ENCODE measurements around the gene TLR6.
"Not testable (repeated sequence)": the region's sequence is repeated elsewhere in the genome, so short reads cannot be mapped to it uniquely, and the experiment has no call there.

TLR6 gene

DNA sequence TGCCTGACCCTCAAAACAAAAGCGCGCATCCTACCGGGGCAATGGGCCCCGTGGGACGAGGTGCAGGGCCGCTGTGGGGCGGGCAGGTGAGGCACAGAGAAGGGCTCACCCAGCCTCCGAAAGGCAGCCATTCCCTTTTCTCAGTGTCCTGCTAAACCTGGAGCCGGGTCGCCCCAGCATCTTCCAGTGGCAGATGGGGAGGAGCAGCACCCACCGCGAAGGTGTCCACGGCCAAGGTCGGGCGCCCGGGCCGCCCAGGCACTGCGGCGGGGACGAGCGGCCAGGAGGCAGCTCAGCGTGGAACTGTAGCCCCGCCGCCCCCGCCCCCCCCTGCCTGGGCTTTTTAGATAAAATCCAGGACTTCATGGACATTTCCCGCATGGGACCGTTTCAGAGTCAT lies 32.9 kb downstream of the TLR6 start:
- FAIRE-seq (no peak), DNase-seq (ENCODE audit: low spot score) (no peak)

DNA sequence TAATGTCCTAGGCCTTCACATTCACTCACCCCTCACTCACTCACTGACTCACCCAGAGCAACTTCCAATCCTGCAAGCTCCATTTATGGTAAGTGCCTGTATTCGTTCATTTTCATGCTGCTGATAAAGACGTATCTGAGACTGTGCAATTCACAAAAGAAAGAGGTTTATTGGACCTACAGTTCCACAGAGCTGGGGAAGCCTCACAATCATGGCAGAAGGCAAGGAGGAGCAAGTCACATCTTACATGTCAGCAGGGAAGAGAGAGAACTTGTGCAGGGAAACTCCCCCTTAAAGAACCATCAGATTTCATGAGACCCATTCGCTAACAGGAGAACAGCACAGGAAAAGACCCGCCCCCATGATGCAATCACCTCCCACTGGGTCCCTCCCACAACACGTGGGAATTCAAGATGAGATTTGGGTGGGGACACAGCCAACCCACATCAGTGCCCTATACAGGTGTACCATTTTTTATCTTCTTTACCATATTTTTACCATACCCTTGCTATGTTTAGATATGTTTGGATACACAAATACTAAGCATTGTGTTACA lies 33.8 kb downstream of the TLR6 start:
- FAIRE-seq (no peak), DNase-seq (ENCODE audit: low spot score) (no peak)

DNA sequence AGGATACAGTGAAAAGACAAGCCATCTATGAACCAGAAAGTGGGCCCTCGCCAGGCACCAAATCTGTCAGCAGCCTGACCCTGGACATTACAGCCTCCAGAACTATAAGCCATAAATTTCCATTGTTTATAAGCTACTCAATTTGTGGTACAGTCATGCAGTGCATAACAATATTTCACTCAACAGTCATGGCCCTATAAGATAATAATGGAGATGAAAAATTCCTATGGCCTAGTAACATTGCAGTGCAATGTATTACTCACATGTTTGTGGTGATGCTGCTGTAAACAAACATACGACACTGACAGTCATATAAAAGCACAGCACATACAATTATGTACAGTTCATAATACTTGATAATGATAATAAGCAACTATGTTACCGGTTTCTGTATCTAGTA lies 34.9 kb downstream of the TLR6 start:
- no peak for DNase-seq (ENCODE audit: low spot score)
- peak; percentile 77 for FAIRE-seq

DNA sequence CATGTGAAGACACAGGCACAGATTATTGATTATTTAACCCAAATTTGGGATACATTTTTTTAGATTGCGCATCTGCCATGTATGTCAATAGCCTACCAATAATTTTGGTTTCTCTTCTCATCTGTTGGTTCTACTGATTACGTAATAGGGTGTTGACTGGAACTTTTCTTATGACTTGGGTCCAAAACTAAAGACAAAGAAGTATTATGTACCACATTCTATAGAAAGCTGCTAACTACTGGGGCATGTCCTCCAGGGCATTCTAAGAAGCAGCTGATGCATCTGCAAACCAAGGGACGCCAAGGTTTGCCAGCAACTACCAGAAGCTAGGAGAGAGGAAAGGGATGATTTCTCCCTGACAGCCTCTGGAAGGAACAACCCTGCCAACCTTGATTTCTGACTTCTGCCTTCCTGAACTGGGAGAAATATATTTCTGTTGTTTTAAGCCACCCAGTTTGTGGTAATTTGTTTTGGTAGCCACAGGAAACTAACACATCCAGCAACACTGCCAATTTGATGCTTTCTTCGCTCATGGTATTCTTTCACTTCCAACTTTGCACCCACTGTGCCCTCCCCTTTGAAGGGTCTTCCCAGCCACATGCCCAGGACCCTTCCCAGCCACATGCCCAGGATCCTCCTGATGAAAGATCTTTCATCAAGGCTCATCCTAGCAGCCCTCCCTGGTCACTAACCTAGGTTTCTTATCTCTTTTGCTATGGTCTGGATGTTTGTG lies 36.1 kb downstream of the TLR6 start:
- FAIRE-seq, result no peak
- DNase-seq (ENCODE audit: low spot score), result no peak

DNA sequence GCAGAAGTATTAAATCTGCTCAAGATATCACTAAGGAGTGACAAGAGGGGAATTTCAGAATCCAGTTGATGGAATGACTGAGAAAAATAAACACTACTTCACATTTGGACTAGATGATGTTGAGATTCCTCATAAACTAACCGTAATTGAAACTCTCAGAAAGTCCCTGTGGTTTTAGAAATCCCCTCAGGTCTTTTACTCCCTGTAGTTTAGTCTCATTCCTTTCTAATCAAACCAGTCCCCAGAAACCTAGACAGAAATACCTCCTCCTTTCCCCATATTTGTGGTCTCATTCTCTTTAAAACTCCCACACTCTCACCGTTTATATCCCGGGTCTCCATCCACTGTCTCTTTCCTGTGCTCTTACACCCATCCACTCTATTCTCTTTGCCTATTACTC lies 37.0 kb downstream of the TLR6 start:
- DNase-seq (ENCODE audit: low spot score) (no peak), FAIRE-seq (no peak)

DNA sequence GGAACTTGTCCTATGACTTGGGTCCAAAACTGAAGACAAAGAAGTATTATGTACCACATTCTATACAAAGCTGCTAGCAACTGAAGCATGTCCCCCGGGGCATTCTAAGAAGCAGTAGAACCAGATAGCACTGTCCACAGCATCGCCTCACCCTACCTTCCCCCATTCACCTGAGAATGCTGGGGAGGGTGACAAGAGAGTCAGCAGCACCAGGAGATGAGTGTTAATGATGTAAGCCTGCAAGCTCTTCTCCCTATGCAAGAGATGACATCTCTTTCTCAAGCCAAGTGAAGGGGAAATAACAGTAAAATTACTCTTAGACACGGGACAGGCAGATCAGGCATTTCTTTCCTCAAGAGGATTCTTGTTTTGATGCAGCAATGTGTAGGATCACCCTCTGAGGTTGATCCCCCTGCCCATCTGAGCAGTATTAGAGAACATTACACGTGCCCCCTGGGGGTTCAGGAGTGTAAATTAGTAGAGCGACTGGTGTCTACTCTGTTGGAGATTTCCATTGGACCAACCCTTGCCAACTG lies 38.1 kb downstream of the TLR6 start:
- FAIRE-seq, result no peak
- no peak for DNase-seq (ENCODE audit: low spot score)

DNA sequence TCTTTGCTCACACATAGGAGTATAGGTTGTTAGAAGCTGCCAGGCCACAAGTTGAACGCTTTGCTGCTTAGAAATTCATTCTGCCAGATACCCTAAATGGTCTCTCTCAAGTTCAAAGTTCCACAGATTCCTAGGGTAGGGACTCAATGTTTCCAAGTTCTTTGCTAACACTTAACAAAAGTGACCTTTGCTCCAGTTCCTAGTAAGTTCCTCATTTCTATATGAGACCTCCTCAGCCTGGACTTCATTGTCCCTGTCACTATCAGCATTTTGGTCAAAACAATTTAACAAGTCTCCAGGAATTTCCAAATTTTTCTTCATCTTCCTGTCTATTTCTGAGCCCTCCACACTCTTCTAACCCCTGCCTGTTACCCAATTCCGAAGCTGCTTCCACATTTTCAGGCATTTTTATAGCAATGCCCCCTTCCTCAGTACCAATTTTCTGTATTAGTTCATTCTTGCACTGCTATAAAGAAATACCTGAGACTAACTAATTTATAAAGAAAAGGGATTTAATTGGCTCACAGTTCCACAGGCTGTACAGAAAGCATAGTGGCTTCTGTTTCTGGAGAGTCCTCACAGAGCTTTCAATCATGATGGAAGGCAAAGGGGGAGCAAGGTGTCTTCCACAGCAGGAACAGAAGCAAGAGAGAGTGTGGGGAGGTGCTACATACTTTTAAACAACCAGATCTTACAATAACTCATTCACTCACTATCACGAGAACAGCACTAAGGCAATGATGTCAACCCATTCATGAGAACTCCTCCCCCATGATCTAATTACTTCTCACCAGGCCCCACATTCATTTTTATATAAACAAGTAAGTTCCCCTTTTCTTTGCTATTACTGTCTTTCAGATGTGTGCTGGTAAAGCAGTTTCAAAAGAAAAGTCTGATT lies 40.5 kb downstream of the TLR6 start:
- no peak for FAIRE-seq
- no peak for DNase-seq (ENCODE audit: low spot score)

DNA sequence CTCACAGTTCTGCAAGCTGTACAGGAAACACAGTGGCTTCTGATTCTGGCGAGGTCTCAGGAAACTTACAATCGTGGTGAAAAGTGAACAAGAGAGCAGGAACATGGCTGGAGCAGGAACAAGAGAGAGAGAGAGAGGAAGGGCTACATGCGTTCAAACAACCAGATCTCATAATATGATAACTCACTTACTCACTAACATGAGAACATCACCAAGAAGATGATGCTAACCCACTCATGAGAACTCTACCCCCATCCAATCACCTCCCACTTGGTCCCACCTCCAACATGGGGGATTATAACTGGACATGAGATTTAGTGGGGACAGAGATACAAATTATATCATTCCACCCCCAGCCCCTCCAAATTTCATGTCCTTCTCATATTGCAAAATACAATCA lies 42.2 kb downstream of the TLR6 start:
- no peak for FAIRE-seq
- DNase-seq (ENCODE audit: low spot score), result no peak

DNA sequence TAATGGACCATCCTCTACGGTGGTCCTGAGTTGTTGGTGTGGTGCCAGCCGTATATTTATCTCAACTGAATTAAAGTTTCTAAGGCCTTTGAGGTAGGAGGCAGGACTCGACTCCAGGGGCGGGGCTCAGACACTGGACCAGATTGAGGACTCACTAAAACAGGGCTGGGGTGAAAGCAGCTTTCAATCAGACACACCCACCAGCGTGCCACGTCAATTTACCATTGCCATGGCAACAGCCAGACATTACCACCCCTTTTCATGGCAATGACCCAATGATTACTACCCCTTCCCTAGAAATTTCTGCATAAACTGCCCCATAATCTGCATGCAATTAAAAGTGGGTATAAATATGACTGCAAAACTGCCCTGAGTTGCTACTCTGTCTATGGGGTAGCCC lies 45.3 kb downstream of the TLR6 start:
- FAIRE-seq, result no peak
- no peak for DNase-seq (ENCODE audit: low spot score)

DNA sequence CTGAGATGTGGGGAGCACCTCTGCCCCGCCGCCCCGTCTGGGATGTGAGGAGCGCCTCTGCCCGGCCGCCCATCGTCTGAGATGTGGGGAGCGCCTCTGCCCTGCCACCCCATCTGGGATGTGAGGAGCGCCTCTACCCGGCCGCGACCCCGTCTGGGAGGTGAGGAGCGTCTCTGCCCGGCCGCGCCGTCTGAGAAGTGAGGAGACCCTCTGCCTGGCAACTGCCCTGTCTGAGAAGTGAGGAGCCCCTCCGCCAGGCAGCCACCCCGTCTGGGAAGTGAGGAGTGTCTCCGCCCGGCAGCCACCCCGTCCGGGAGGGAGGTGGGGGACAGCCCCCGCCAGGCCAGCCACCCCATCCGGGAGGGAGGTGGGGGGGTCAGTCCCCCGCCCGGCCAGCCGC lies 49.2 kb downstream of the TLR6 start:
- FAIRE-seq; DNase-seq (ENCODE audit: low spot score): not testable (repeated sequence)

DNA sequence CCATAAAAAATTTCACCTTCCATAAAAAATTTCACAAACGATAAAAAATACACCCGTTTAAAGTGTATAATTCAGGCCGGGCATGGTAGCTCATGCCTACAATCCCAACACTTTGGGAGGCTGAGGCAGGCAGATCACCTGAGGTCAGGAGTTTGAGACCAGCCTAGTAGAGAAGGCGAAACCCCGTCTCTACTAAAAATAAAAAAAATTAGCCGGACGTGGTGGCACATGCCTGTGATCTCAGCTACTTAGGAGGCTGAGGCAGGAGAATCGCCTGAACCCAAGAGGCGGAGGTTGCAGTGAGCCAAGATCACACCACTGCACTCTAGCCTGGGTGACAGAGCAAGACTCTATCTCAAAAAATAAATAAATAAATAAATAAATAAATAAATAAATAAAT lies 50.4 kb downstream of the TLR6 start:
- DNase-seq (ENCODE audit: low spot score); FAIRE-seq: not testable (repeated sequence)

DNA sequence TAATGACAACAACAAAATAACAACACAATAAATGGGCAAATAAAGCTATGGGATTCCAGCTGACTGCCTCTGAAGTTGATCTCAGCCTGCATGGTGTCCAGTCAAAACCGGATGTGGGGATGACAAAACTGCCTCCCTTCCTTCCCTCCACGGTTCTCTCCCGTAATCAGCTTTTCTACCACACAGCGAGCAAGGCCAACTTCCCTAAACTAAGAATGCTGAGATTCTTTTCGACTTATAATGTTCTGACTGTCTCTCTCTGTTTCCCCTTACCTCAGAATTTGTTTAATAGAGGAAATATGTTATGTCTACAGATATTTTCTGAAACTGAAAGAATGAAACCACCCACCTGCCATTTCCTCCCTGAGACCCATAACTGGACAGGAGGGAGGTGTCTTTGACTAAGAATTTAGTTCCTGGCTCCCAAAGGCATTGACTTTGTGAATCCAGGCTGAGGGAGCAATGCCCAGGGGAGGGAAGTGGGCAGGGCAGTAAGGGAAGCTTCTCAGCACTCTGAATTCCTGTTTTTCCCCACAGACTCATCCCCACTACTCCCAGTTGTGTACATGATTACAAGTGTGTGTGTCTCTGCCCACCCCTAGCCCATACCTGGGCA lies 51.0 kb downstream of the TLR6 start:
- FAIRE-seq (no peak), DNase-seq (ENCODE audit: low spot score) (peak; percentile 39)

DNA sequence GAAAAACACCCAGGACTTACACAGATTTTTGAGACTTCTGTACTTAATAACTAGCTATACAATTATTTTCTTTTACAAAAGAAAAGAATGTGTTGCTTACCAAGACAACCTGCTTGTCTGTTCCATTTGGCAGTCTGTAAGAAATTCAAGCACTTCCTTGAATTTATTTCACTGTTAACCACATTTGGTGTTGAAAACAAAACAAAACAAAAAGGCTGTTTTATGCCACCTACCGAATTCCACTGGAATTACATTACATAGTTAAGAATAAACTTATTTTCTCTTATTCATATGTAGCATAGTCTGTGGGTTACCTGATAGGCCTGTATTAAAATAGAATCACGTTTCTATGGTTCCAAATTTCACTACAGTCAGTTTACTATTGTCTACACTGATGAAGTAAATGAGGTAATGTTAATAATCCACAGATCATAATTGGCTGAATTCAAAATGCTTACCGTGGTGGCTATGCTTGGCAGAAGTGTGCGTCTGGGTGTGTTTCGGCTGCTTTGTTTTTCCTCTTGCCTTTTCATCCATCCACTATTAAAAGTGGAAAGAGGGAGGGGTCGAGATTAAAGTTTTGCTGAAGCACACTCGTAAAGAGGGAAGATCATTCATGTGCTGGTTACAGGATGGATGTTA lies 51.8 kb downstream of the TLR6 start, which contains the start of gene TLR1:
Gene TLR1, minus strand, starts transcription at position 138 of the 642 bp plus-strand sequence. CDS start 5,960 bp downstream, outside the sequence.
- FAIRE-seq (no peak), DNase-seq (ENCODE audit: low spot score) (peak; percentile 27)

DNA sequence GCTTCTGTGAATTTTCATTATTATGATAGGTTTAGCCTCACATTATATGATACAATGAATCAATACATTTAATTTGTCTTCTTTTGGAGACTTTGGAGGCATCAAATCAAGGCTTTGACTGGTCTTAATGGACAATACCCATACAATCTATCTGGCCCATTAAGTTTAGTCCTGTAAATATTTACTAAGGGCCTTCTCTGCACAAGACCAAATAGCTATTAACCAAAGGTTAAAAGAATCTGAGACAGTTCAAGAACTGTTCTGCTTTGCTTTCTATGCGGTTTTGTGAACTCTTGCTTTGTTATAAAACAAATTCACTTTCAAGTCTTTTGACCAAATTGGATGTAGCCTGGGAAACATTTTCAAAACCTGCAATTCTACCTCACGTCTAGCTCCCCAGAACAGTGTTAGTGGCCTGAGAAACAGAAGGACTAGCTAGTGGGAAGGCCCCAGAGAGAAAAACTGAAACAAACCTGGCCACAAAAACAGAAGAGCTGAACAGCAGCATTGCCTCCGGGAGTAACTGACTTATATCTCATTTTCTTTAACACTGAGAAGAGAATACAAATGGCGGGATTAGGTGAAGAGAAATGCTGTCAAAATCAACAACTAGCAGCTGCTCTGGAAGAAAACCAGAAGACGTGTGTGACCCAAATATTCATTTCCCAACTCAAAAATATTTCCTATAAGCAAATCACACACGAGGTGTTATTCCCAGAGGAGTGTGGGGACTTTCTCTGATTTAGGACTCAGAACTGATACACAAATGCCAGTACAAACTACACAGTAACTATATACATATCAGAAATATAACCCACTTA lies 52.6 kb downstream of the TLR6 start:
- no peak for FAIRE-seq
- DNase-seq (ENCODE audit: low spot score), result no peak

DNA sequence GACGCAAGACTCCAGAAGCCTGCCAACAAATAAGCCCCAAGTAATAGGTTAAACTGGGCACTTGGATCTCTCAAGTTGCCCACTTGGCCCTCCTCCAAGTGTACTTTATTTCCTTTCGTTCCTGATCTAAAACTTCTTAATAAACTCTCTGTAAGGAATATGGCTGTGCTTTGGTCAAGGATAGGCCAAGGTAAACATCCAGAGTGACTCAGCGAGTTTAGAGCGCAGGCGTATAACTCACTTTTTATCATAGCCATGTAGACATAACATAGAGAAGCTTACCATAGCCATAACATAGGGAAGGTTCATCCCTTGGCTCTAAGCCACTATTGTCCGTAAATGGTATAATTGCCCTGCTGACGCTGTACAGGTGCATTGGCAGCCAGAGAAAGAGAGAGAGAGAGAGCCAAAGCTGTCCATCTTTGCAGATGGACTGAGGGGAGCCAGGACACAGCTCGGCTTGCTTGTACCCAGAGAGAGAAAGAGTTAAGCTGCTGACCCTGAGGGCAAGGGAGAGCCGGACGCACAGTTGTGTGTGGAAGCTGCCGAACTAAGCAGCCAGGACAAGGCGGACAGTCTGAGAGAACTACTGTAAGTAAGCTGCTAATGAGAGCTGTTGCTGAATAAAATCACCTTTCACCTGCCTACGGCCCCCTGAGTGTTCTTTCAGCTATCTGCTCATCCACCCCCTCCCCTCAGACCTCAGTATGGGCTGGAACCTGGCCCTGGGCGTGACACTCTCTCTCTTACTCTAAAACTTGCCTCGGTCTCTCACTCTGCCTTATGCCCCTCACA lies 53.9 kb downstream of the TLR6 start:
- FAIRE-seq, result no peak

DNA sequence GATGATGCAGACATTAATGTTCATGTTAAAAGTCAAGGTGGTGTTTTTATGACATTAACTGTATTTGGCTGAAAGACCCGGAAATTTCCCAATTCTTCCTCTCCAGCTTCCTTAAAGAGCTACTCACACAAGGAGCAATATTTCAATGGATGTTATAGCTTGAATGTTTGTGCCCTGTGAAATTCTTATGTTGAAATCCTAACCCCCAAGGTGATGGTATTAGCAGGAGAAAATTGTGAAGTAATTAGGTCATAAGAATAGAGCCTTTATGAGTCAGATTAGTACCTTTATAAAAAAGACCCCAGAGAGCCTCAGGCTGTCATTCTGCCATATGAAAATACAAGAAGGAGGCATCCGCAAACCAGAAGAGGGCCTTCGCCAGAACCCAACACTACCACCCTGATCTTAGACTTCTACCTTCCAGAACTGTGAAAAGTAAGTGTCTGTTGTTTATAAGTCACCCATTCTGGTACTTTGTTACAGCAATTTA lies 55.6 kb downstream of the TLR6 start:
- FAIRE-seq (no peak), DNase-seq (ENCODE audit: low spot score) (no peak)

More for the DNA sequence above, 53.9 kb downstream of the TLR6 start:
- DNase-seq (ENCODE audit: low spot score), result no peak

DNA sequence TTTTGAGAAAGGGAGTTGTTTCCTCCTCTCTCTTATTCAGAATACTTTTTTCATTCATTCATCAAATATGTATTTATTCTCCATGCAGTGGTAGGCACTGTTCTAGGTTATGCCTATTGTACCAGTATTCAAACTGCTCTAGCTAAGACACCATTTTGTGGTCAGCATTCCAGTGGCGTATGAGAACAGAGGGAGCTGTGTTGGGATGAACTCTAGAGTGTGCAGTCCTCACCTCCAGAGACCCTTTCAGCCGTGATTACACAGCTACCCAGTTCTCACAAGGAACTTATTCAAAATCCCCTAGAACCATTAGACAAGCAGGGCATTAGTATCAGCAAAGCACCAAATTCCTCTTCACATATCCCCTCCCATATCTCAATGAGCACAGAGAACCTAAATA lies 56.3 kb downstream of the TLR6 start:
- DNase-seq (ENCODE audit: low spot score), result no peak
- no peak for FAIRE-seq

DNA sequence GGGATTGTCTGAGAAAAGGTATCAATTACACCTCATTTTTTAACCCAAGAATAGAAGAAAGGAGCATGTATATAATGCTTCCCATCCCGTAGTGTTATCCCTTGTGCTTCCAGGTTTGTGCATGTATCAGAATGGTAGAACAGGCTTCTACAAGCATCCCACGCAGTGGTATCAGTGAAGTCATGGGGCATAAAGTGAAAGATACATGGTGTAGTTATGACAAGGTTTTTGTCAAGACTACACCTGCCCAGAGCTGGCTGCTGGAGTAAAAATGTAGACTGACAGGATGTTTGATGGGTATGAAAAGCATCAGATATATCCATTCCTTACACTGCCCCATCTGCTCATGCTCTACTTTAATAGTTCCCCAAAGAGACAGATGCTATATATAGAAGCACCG lies 61.5 kb downstream of the TLR6 start:
- FAIRE-seq (no peak), DNase-seq (ENCODE audit: low spot score) (no peak)

DNA sequence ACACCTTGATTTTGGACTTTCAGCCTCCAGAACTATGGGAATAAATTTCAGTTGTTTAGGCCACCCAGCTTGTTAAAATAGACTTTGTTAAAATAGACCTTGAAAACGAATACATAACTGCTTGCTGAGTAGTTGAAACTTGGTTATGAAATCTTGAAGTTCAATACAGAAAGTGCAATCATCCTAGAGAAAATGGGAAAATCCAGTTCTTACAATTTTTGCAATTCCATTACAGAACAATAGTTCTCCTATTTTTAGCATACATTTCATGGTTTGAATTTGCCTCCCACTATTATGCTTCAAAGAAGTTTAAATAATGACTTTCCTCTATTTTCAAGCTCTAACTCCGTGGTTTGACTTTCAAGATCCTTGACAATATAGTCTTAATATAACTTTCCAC lies 62.6 kb downstream of the TLR6 start:
- DNase-seq (ENCODE audit: low spot score), result no peak

More for the DNA sequence above, 62.6 kb downstream of the TLR6 start:
- FAIRE-seq, result no peak

All from urothelium cell line (cell line).